HG02885 (cell line): ENCODE results near the gene BEGAIN.

ENCODE experiments used
- ATAC-seq: cut with Tn5 transposase; IDR thresholded peaks from one replicate; pipeline ENCODE4 v1.9.1; 2021; ENCODE audit warnings: mild to moderate bottlenecking; ENCODE audit not compliant: unreplicated experiment, poor library complexity

Gene BEGAIN

GRCh38 chr14:100540141-100540925, 46.9 kb downstream of the BEGAIN start:
- no peak for ATAC-seq

GRCh38 chr14:100539766-100540140, 47.5 kb downstream of the BEGAIN start:
- no peak for ATAC-seq

- no peak for ATAC-seq
Observed at GRCh38 chr14:100539003-100539660, 48.1 kb downstream of the BEGAIN start.

- no peak for ATAC-seq
Observed at GRCh38 chr14:100538351-100539002, 48.7 kb downstream of the BEGAIN start.

GRCh38 chr14:100537446-100538350, 49.5 kb downstream of the BEGAIN start:
- no peak for ATAC-seq

- no peak for ATAC-seq
Observed at GRCh38 chr14:100536721-100537445, 50.3 kb downstream of the BEGAIN start.

GRCh38 chr14:100536121-100536510, 51.1 kb downstream of the BEGAIN start:
- ATAC-seq = no peak

GRCh38 chr14:100535287-100536120, 51.7 kb downstream of the BEGAIN start:
- ATAC-seq = no peak

- ATAC-seq = no peak
Observed at GRCh38 chr14:100534528-100535286, 52.5 kb downstream of the BEGAIN start.

- ATAC-seq = no peak
Observed at GRCh38 chr14:100533656-100534485, 53.3 kb downstream of the BEGAIN start.

GRCh38 chr14:100532906-100533655, 54.1 kb downstream of the BEGAIN start:
- no peak for ATAC-seq

- ATAC-seq = no peak
Observed at GRCh38 chr14:100532154-100532861, 54.9 kb downstream of the BEGAIN start.

GRCh38 chr14:100531152-100532121, 55.8 kb downstream of the BEGAIN start:
- ATAC-seq = no peak

GRCh38 chr14:100530270-100531072, 56.7 kb downstream of the BEGAIN start:
- no peak for ATAC-seq
